Vagina (tissue), 2 donors: ENCODE measurements around the gene RADX. TPM values are rescaled to one million over a fixed set of nuclear protein-coding genes. Genes with fewer than 3 reads are reported as not detected.

Experiments used
- DNase-seq, 2 donors: peaks; one replicate each; pipeline ENCODE4 v3.0.0-alpha.2; 2017; ENCODE audit errors: extremely low spot score in 2 of 2
- H3K27ac ChIP-seq: fragments of 200-600 bp; sonication (generic); one replicate; pipeline ENCODE4 v1.5.1; 2019
- H3K27me3 ChIP-seq: fragments of 200-600 bp; sonication (generic); one replicate; pipeline ENCODE4 v1.5.1; 2019
- H3K36me3 ChIP-seq, 2 donors: fragments of 200-600 bp; sonication (generic); one replicate each; pipeline ENCODE4 v1.5.1; 2017 to 2019
- H3K4me1 ChIP-seq: fragments of 200-600 bp; sonication (generic); one replicate; pipeline ENCODE4 v1.5.1; 2019
- H3K4me3 ChIP-seq, 2 donors: fragments of 200-600 bp; sonication (generic); 1 replicate in 1 of 2; 2 replicates in 1 of 2; pipeline ENCODE4 v1.5.1; 2016 to 2019
- H3K9me3 ChIP-seq: fragments of 200-600 bp; sonication (generic); one replicate; pipeline ENCODE4 v1.5.1; 2019
- CTCF ChIP-seq, 3 experiments: fragments of 450-650 bp in 2 of 3; fragments of 200-600 bp in 1 of 3; sonication (generic) in 1 of 3; IDR thresholded peaks; one replicate each; pipeline ENCODE4 v1.5.1; 2017 to 2019; ENCODE audit warnings: antibody characterized with exemption in 3 of 3, mild to moderate bottlenecking in 2 of 3, moderate library complexity in 2 of 3
- POLR2A ChIP-seq, 2 donors: fragments of 450-650 bp; IDR thresholded peaks; one replicate each; pipeline ENCODE4 v1.6.1; 2017; ENCODE audit warnings: antibody characterized with exemption in 2 of 2, mild to moderate bottlenecking in 2 of 2, moderate library complexity in 2 of 2
- POLR2AphosphoS5 ChIP-seq, 2 donors: sonication (generic); formaldehyde crosslinking; IDR thresholded peaks; one replicate each; pipeline ENCODE4 v1.9.0; 2017; ENCODE audit warnings: antibody characterized with exemption in 2 of 2, mild to moderate bottlenecking in 2 of 2, low read depth in 1 of 2; ENCODE audit not compliant: insufficient read depth in 1 of 2
- intact Hi-C: fragments of 100-400 bp; cut with DNase I; formaldehyde crosslinking; loops from one replicate; pipeline ENCODE4 v1.15.1; 2023
- total RNA-seq: library from RNA; depleted of rRNA; stranded (reverse); fragments of >200 nt; gene quantifications from one replicate; pipeline ENCODE4 v1.2.3, GENCODE V29; 2016

Gene RADX
- total RNA-seq, 1 donor from 2014 or later: 5.4 TPM

DNA sequence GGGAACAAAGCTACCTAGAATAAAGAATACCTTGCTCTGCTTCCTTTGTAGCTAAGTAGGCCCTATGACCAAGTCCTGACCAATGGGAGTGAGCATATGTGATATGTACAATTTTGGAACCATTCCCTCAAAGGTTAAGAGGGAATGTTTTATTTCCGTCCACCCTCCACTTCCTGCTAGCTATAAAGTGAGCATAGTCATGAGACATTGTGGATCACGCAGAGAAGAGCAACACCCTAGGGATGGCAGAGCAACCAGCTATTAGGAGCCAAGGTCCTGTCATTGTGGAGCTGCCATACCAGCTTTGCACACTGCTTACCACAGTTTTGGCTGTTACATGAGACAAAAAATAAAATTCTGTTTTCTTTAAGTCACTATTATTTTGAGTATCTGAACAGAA is 68.9 kb downstream of the RADX start:
- TF ChIP-seq CTCF (IDR thresholded peaks at IDR 0.05) (no peak), POLR2A (IDR thresholded peaks at IDR 0.05) (no peak), POLR2AphosphoS5 (IDR thresholded peaks at IDR 0.05; ENCODE audit: insufficient read depth in 1 of 2, low read depth in 1 of 2) (no peak)
- Histone ChIP-seq H3K27ac (no peak overlapping the region), H3K36me3 (no peaks in the 10 kb centered on the region), H3K4me3 (no peak overlapping the region), H3K9me3 (no peaks in the 10 kb centered on the region), H3K27me3 (no peaks in the 10 kb centered on the region), H3K4me1 (no peaks in the 10 kb centered on the region)
- intact Hi-C loops: no loop called here
- DNase-seq: no peak

GRCh38 chrX:106684207-106684606 is 72.4 kb downstream of the RADX start:
- no peaks in the 10 kb centered on the region for H3K27me3 ChIP-seq
- intact Hi-C loops: no loop called here
- H3K4me3 ChIP-seq: no peak overlapping the region
- no peak overlapping the region for H3K27ac ChIP-seq
- no peaks in the 10 kb centered on the region for H3K4me1 ChIP-seq
- H3K9me3 ChIP-seq: no peaks in the 10 kb centered on the region
- H3K36me3 ChIP-seq: no peaks in the 10 kb centered on the region
- no peak for DNase-seq
- TF ChIP-seq POLR2AphosphoS5 (IDR thresholded peaks at IDR 0.05; ENCODE audit: insufficient read depth in 1 of 2, low read depth in 1 of 2) (no peak), CTCF (IDR thresholded peaks at IDR 0.05) (no peak)

DNA sequence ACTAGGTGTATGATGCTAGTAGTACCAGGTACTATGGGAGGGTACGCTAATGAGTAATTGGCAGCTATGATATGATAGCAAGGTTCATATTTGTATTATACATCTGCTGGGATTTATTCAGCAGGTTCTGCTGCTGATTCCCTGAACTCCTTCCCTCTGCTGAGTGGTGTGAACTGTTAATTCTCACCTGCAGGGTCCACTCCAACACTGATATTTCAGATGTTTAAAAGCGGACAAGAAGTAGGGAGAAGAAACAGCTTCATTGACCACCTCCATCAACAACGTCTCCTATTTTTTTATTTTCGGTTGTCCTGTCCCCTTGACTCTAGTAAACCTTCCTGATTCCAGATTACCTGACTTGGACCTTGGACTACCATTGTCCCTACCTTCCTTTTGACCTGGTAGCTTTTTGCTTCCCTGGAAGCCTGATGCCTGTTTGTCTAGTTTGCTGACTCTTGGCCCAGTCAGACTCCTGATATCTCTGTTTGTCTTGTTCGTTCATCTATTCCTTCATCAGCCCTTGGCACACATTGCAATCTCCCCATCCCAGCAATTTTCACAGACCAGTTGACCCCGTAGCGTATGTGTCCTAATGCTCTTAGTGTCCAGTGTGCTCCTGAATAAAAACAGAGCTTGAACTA is 80.8 kb downstream of the RADX start:
- intact Hi-C loops: no loop called here
- H3K4me3 ChIP-seq: no peak overlapping the region
- no peak overlapping the region for H3K27ac ChIP-seq
- no peaks in the 10 kb centered on the region for H3K9me3 ChIP-seq
- H3K36me3 ChIP-seq: no peaks in the 10 kb centered on the region
- no peaks in the 10 kb centered on the region for H3K4me1 ChIP-seq
- no peak for DNase-seq
- no peak for TF ChIP-seq POLR2A (IDR thresholded peaks at IDR 0.05)
- no peaks in the 10 kb centered on the region for H3K27me3 ChIP-seq

DNA sequence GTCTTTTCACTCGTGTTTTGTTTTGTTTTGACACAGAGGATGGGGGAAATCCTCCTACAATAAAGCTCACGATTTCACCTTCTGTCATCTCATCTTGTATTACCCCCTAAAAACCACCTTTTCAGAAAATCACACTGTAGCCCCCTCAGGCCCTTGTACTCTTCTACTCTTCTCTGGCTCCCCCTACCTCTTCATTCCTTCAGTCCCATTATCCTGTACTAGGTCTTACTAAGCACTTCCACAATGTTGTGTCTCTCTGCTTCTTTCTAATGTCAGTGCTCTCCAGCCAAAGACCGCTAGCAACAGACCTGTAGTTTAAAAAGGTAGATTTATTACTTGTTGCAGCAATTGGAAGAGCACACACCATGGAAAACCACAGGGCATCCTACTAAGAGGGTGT is 84.7 kb downstream of the RADX start:
- TF ChIP-seq POLR2AphosphoS5 (IDR thresholded peaks at IDR 0.05; ENCODE audit: insufficient read depth in 1 of 2, low read depth in 1 of 2) (no peak), POLR2A (IDR thresholded peaks at IDR 0.05) (no peak)
- Histone ChIP-seq H3K27me3 (no peaks in the 10 kb centered on the region), H3K36me3 (no peaks in the 10 kb centered on the region), H3K9me3 (no peaks in the 10 kb centered on the region), H3K4me3 (no peak overlapping the region), H3K27ac (no peak overlapping the region), H3K4me1 (no peaks in the 10 kb centered on the region)
- intact Hi-C loops: no loop called here
- DNase-seq: no peak

DNA sequence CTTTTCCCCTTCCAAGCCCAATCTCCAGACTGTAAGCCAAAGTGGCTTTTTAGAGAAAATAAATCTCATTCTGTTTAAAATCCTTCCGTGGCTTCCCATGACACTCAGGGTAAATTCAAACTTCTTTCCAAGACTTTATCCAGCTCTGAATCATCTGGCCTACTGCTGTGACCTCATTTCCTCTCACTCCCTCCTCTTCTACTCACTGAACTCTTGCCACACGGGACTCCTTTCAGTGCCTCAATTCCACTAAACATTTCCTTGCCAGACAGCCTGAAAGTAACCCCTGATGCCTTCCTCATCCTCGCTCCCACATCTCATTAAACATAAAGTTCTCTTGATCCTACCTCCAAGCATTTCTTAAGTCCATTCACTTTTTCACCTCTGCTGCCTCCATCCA is 86.9 kb downstream of the RADX start:
- Histone ChIP-seq H3K9me3 (no peaks in the 10 kb centered on the region), H3K36me3 (no peaks in the 10 kb centered on the region), H3K4me3 (no peak overlapping the region), H3K27me3 (no peaks in the 10 kb centered on the region), H3K4me1 (no peaks in the 10 kb centered on the region), H3K27ac (no peak overlapping the region)
- intact Hi-C loops: no loop called here
- no peak for TF ChIP-seq POLR2A (IDR thresholded peaks at IDR 0.05)
- no peak for TF ChIP-seq POLR2AphosphoS5 (IDR thresholded peaks at IDR 0.05; ENCODE audit: insufficient read depth in 1 of 2, low read depth in 1 of 2)
- TF ChIP-seq CTCF (IDR thresholded peaks at IDR 0.05): no peak
- DNase-seq: no peak

DNA sequence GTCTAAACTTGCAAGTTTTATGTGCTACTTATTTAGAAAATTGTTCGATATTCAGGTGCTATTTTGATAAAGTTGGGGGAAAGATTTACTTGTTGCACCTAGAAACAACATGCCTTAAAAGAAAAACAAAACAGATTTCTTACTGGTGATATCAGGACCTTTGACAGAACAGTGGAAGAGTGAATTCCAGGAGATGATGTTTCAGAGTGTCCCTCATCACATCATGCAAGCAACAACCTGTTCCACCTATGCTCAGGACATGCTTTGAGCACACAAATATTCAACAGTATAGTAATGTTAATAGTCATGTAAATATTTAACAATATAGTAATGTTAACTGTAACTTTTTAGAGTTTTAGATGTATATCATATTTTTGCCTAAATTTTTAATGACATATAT is 90.9 kb downstream of the RADX start:
- DNase-seq: no peak
- Histone ChIP-seq H3K4me1 (no peaks in the 10 kb centered on the region), H3K36me3 (no peaks in the 10 kb centered on the region), H3K4me3 (no peak overlapping the region), H3K27ac (no peak overlapping the region), H3K9me3 (no peaks in the 10 kb centered on the region), H3K27me3 (no peaks in the 10 kb centered on the region)
- TF ChIP-seq POLR2AphosphoS5 (IDR thresholded peaks at IDR 0.05; ENCODE audit: insufficient read depth in 1 of 2, low read depth in 1 of 2) (no peak), CTCF (IDR thresholded peaks at IDR 0.05) (no peak), POLR2A (IDR thresholded peaks at IDR 0.05) (no peak)
- intact Hi-C loops: no loop called here
